ENCODE results near the gene KIAA2012. TPM values are rescaled to one million over a fixed set of nuclear protein-coding genes. Genes with fewer than 3 reads are reported as not detected.
A peak's percentile ranks its signal among the peaks of the same experiment; 100 is the strongest.

The KIAA2012 gene
- total and polyA plus RNA-seq, 2 of the 8 experiments (the other 6 are each of a cell fraction or from before 2014, with no cell fraction given), result not detected

- peaks cover 0 to 10% (median 5%) of the 10 kb centered on the region in 4 experiments; a peak in 6 of 7 replicates for H3K4me1 ChIP-seq (replicated peaks in 1 of 4; ENCODE audit: control insufficient read depth in 3 of 4, insufficient read depth in 4 of 4, low read length in 3 of 4)
- no peak overlapping the region for H2BK5ac ChIP-seq (ENCODE audit: low read depth, low read length)
- ChIA-PET POLR2A (ENCODE audit: partially characterized antibody) (interaction anchor here (1.1 to 1.6 kb wide), 4 partner anchors 10 to 74 kb away, joined by 3 to 6 read pairs (median 3); no protein-coding TSS in a partner anchor), CTCF (ENCODE audit: partially characterized antibody) (interaction anchor here (0.6 to 1.5 kb wide), 4 partner anchors 16 to 179 kb away, joined by 3 to 4 read pairs (median 3); no protein-coding TSS in a partner anchor)
- WGBS, 2 experiments (ENCODE audit: extremely low coverage in 1 of 2, insufficient coverage in 1 of 2, insufficient read length in 1 of 2, insufficient replicate concordance in 2 of 2, low coverage in 1 of 2, low lambda C conversion rate in 2 of 2, missing lambda C conversion rate in 1 of 2), result 81% methylated on average over 4 of the region's 4 CpGs; no CpG with 5 or more reads in 1 of the 2 experiments
- TF ChIP-seq NRF1 (IDR thresholded peaks at IDR 0.05; ENCODE audit: low read depth, low read length) (no peak), TCF12 (IDR thresholded peaks at IDR 0.05; ENCODE audit: low read depth, low read length) (no peak), JUN (IDR thresholded peaks at IDR 0.05; ENCODE audit: low read depth, low read length) (no peak), SRF (IDR thresholded peaks at IDR 0.05; ENCODE audit: low read depth, low read length) (no peak)
- H3K27ac ChIP-seq (ENCODE audit: low read depth, low read length), result no peak overlapping the region
- H2BK12ac ChIP-seq (ENCODE audit: low read depth, low read length), result no peak overlapping the region
- peaks cover 18 to 39% of the 10 kb centered on the region in 2 experiments for H3K79me2 ChIP-seq (ENCODE audit: control insufficient read depth in 1 of 2, insufficient read depth in 2 of 2, low read length in 2 of 2)
- H3K4me2 ChIP-seq (ENCODE audit: insufficient read depth in 1 of 2, low read depth in 2 of 2, low read length in 2 of 2), result peak overlapping the region in 1 of 2 experiments; percentile 61; a peak in 2 of 4 replicates
- no peaks in the 10 kb centered on the region for H3K9me3 ChIP-seq (ENCODE audit: insufficient read depth in 2 of 2, low read depth in 1 of 2, low read length in 1 of 2)
- no peak overlapping the region for H3K4ac ChIP-seq (replicated peaks; ENCODE audit: insufficient read length, low read depth, low read length)
- no peaks in the 10 kb centered on the region for H3K79me1 ChIP-seq (ENCODE audit: low read depth, low read length)
- peaks cover 9 to 39% (median 15%) of the 10 kb centered on the region in 4 experiments for H3K36me3 ChIP-seq (ENCODE audit: control insufficient read depth in 2 of 4, insufficient read depth in 4 of 4, low read length in 3 of 4)
- peaks cover 3% of the 10 kb centered on the region; the same call in 1 of the 2 replicates for H3K23me2 ChIP-seq (ENCODE audit: low read depth, low read length)
- H3K23ac ChIP-seq (ENCODE audit: insufficient read length), result no peak overlapping the region
- H2AK5ac ChIP-seq (ENCODE audit: low read depth, low read length), result no peak overlapping the region
- no peak for DNase-seq (ENCODE audit: low read depth in 1 of 2, low spot score in 2 of 2)
- peaks cover 27% of the 10 kb centered on the region in 2 experiments for H4K20me1 ChIP-seq (replicated peaks in 1 of 2; ENCODE audit: control insufficient read depth in 1 of 2, insufficient read depth in 2 of 2, low read length in 2 of 2)
- no peak overlapping the region for H3K14ac ChIP-seq (ENCODE audit: insufficient read length)
- H2BK15ac ChIP-seq (ENCODE audit: low read length), result no peak overlapping the region
- H4K8ac ChIP-seq (ENCODE audit: extremely low read depth, insufficient read depth, low read length), result no peak overlapping the region; the same call in 1 of the 2 replicates
- no peak overlapping the region for H4K5ac ChIP-seq (ENCODE audit: insufficient read length, low read depth, low read length)
- H3K18ac ChIP-seq (ENCODE audit: extremely low read depth, low read length), result no peak overlapping the region
- FAIRE-seq, result no peak
- no peak overlapping the region for H3K56ac ChIP-seq (replicated peaks; ENCODE audit: insufficient read length, low read depth, low read length)
- H3K4me3 ChIP-seq (ENCODE audit: extremely low read depth in 1 of 4, insufficient read depth in 2 of 4, low read depth in 3 of 4, low read length in 4 of 4), result peak overlapping the region in 1 of 4 experiments; percentile 96; a peak in 3 of 8 replicates
- no peak overlapping the region for H4K91ac ChIP-seq (replicated peaks; ENCODE audit: insufficient read length, low read length)
- no peak overlapping the region for H2BK120ac ChIP-seq (replicated peaks; ENCODE audit: low read depth, low read length)
- no peak overlapping the region for H2BK20ac ChIP-seq (ENCODE audit: low read length)
- no peak overlapping the region for H3K9ac ChIP-seq (replicated peaks in 1 of 4; ENCODE audit: extremely low read depth in 1 of 4, low read depth in 3 of 4, low read length in 3 of 4)
- H3K27me3 ChIP-seq (replicated peaks in 1 of 4; ENCODE audit: control insufficient read depth in 3 of 4, extremely low read depth in 1 of 4, insufficient read depth in 3 of 4, low read length in 3 of 4), result no peaks in the 10 kb centered on the region
- no peak overlapping the region for H2AFZ ChIP-seq (ENCODE audit: low read length)
Observed at GRCh38 chr2:202040079-202040844, 32.8 kb upstream of the KIAA2012 start.

Data from H1 (cell line).